ENCODE results near the gene FUT9.
"Not testable (repeated sequence)": the region's sequence is repeated elsewhere in the genome, so short reads cannot be mapped to it uniquely, and the experiment has no call there.

FUT9 gene

DNA sequence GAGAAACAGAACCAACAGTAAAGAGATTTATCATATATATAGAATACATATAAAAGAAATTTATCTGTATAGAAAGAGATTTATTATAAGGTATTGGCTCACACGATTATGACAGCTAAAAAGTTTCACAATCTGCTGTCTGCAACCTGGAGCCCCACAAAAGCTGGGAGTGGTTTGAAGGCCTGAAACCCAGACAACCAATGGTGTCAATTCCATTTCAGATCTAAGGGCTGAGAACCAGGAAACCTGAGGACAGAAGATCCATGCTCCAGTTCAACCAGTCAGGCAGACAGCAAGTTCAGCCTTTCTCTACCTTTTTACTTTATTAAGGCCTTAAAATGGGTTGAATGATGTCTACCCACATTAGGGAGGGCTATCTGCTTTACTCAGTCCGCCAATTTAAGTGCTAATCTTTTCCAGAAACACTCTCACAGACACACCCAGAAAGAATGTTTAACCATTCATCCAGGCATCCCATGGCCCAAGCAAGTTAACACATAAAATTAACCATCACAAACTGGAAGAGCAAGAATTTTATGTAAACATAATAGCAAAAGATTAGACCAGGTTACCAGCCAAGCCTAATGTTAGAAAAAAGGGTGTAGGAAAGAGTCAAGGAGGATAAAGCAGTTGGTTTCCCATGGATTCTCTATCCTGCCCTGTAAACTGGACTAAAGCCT lies 170.9 kb downstream of the FUT9 start:
- no peak for DNase-seq

DNA sequence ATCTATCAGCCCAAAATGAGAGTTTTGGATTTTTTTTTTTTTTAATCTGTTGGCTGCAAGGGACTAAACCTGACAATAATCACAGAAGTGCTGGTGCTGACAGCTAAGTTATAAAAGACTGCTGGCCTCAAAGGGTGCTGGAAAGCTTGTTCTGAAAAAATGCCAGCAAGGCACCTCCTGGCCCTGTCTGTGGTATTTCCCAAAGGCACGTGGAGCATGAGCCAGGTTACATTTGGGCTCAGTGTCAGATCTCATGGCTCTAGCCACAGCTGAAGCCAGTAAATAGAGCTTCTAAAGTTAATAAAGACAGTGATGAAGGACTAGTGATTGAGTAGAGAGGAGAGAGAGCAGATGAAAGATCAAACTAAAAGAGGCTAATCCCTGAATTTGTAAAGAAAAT lies 178.9 kb downstream of the FUT9 start:
- DNase-seq = no peak

DNA sequence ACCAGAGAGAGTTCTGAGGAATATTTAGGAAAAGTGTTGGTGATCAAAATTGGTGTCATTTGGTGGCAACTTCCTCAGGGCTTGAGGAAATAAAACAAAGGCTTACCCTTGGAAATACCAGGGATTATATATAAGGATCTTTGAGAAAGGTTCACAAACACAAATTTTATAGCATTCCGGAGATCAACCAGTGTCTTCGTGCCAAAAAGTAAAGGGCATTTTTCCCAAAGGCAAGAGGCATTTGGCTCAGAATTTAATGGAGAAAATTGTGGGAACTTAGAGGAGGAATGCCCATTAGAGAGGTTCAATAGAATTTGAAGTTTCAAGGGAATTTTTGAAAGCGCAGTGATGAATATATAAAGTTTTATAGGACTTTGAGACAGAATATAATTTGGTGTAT lies 179.5 kb downstream of the FUT9 start:
- no peak for DNase-seq

DNA sequence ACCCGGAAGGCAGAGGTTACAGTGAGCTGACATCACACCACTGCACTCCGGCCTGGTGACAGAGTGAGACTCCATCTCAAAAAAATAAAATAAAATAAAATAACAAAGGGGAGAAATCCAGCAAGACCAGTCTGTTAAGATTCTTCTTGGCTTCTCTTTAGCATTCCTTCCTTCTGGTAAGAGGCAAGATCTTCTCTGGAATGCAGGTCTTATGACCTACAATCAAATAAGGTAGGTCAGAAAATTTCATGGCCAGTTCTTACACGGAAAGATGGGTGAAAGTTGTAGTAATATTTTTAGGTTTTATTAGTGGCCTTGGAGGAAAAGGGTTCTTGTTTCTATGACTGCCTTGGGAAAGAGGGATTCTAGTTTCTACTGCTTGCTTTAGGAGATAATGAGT lies 180.9 kb downstream of the FUT9 start:
- DNase-seq = no peak

GRCh38 chr6:96197241-96197640 lies 181.5 kb downstream of the FUT9 start:
- DNase-seq = no peak

DNA sequence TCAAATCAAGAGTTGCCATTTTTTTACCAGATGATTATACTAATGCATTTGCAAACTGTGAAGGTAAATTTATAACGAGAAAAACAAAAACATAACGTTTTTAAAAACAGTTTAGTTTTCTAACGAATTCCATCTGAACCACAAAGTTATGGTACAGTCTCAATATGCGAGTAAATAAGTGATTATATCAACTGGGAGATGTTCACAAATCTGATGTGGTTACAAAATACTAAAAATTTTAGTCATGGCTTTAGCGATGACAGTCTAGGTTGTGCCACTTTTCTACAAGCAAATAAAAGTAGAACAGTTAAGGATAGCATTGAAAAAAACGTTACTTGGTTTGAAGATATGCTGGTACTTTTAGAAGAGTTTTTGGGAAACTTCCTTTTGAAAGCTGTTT lies 186.8 kb downstream of the FUT9 start:
- no peak for DNase-seq

DNA sequence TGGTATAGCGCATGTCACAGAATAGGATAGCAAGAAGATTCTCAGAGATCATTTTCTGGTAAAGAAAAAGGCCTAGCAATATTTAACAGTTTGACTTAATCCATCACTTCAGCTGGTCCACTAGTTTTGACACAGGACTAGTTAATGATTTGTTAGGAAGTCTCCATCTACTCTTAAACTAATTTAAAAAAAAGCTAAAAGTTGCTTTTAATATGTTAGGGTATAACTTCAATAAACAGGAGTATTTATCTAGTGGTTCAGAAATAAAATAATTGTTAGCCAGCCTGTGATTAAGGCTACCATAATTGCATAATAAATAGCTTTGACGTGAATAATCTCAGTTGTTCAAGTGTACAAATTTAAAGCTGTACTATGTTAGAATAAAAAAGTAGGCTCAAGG lies 195.6 kb downstream of the FUT9 start:
- DNase-seq = no peak

GRCh38 chr6:96212066-96212465 lies 196.3 kb downstream of the FUT9 start:
- DNase-seq = no peak

GRCh38 chr6:96213784-96214183 lies 198.0 kb downstream of the FUT9 start:
- no peak for DNase-seq

DNA sequence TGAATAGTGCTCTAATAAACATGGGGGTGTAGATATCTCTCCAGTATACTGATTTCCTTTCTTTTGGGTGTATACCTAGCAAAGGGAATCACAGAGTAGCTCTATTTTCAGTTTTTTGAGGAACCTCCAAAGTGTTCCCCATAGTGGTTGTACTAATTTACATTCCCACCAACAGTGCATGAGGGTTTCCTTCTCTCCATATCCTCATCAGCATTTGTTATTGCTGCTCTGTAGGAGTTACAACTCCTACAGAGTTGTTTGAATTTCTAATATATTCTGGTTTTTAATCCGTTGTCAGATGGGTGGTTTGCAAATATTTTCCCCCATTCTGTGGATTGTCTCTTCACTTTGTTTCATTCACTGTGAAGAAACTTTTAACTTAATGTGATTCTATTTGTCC lies 207.9 kb downstream of the FUT9 start:
- DNase-seq = no peak

- no peak for DNase-seq
Measured at GRCh38 chr6:96227135-96227534, 211.4 kb downstream of the FUT9 start.

DNA sequence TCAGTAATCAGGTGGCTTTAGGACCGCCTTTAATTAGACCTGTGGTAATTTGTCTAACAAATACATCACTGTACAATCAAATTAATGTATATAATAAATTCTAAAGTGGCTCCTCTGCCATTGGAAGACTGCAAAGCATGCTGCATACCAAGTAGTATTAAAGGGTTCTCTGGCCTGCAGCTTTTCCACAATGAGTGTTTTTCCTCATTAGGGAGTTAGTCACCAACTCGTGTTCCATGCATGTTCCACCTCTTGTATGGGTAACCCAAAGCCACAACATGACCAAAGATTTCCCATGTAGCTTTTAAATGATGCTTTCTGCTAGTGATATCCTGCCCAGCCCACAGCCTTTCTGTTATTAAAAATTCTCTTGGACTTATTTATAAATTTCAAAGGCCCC lies 218.7 kb downstream of the FUT9 start:
- no peak for DNase-seq

- DNase-seq = no peak
Measured at GRCh38 chr6:96235927-96236326, 220.2 kb downstream of the FUT9 start.

- DNase-seq = no peak
Measured at GRCh38 chr6:96236471-96236870, 220.7 kb downstream of the FUT9 start.

GRCh38 chr6:96237638-96238347 lies 222.0 kb downstream of the FUT9 start:
- no peak for DNase-seq

GRCh38 chr6:96246563-96246962 lies 230.8 kb downstream of the FUT9 start:
- DNase-seq = no peak

DNA sequence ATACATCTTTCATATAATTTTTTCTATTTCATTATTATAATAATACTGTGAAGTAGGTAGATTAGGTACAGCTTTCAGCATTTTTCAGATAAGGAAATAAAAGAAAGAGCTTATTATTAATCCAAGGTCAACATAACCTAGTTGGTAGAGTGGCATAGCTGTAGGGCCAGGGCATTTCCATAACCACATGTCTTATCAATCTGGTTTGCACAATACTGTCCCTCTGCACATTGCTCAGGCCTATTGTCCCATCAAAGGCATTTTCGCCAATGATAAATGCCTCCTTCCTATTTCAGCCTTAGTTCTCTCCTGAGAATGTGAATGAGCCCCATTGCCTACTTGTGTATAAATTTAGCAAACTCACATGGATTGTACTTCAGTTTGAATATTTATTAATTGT lies 234.0 kb downstream of the FUT9 start:
- DNase-seq = no peak

- DNase-seq = no peak
Measured at GRCh38 chr6:96257751-96258150, 242.0 kb downstream of the FUT9 start.

GRCh38 chr6:96260787-96261430 lies 245.1 kb downstream of the FUT9 start:
- not testable (repeated sequence) for DNase-seq

Data from inflammatory macrophage (primary cell).